GF-D8 (cell line): ENCODE data around the gene MRGPRX2.
A peak's percentile ranks its signal among the peaks of the same experiment; 100 is the strongest.

ENCODE experiments used
- DNase-seq: peaks from one replicate; lab custom pipeline; 2025; lab: John Stamatoyannopoulos, UW

MRGPRX2 gene

DNA sequence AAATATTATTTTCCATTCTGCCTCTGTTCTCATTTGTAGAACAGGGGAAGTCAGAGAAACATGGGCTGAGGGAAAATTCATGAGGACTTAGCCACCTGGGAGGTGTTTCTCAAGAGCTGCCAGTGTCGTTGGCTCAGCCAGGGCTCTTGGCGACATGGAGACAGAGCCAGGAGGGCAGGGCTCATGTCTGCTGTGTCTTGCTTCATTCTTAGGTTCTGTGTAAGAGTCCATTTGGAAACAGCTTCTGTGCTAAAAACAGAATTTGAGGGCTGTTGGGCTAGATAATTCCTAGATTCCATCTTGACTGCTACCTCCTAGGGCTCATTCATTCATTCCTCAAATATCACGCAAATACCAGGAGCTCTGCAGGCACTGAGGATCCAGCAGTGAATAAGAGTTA is 15.1 kb upstream of the MRGPRX2 start:
- DNase-seq, result no peak

- DNase-seq, result no peak
These were observed 13.2 kb upstream of the MRGPRX2 start for GRCh38 chr11:19073454-19074415.

- DNase-seq, result no peak
These were observed 11.9 kb upstream of the MRGPRX2 start for GRCh38 chr11:19072464-19072863.

- DNase-seq, result peak; percentile 14
These were observed 10.7 kb upstream of the MRGPRX2 start for GRCh38 chr11:19071255-19071654.

GRCh38 chr11:19059833-19060232 is 684 bp downstream of the MRGPRX2 start:
- no peak for DNase-seq

GRCh38 chr11:19055905-19056304 is 4.6 kb downstream of the MRGPRX2 start:
- no peak for DNase-seq

- DNase-seq, result no peak
These were observed 5.5 kb downstream of the MRGPRX2 start for GRCh38 chr11:19055016-19055415.

- DNase-seq, result no peak
These were observed 6.6 kb downstream of the MRGPRX2 start for GRCh38 chr11:19053909-19054308.

DNA sequence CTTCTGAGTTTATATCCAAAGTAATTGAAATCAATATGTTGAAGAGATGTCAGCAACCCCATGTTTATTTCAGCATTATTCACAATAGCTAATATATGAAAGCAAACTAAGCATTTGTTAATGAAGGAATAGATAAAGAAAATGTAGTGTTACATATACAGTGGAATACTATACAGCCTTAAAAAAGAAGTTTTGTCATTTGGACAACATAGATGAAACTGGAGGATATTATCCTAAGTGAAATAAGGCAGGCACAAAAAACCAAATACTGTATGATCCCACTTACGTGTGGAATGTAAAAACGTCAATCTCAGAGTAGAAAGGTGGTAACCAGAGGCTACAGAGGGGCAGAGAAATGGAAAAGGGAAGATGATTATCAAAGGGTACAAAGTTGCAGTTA is 10.2 kb downstream of the MRGPRX2 start:
- DNase-seq, result no peak

GRCh38 chr11:19049351-19049750 is 11.2 kb downstream of the MRGPRX2 start:
- no peak for DNase-seq

- no peak for DNase-seq
These were observed 20.5 kb downstream of the MRGPRX2 start for GRCh38 chr11:19040051-19040450.

GRCh38 chr11:19039409-19039808 is 21.1 kb downstream of the MRGPRX2 start:
- DNase-seq, result no peak

- no peak for DNase-seq
These were observed 27.5 kb downstream of the MRGPRX2 start for GRCh38 chr11:19032990-19033389.

DNA sequence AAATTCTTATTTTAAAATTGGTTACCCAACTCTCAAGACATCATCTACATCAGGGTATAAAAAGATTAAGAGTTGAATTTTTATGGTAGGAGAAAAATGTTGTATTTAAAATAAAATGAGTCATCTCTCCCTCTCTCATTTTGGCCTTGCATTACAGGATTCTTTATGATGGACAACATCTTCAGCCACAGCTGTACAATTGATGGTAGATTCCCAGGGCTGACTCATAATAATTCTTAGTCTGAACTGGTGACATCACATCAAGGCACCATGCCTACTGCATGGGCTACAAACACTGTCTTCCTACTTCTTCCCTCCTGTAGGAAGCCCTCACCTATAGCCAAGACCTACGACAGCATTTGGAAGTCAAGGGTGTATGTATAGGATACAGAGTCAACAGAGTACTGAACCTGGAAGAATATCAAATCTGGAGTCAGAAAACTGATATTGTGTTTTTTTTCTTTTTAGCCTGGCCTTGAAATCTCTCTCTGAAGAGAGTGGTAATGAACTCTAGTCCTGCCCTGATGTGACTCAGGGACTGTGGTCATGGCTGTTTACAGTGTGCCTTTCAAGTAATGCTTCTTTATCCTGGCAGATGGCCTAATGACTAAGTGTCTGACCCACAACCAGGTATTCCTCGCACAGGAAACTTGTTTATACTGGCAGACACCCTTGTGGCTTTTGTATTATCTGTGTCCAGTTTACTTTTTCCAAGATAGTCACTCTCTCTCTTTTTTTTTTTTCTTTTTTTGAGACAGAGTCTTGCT is 32.5 kb downstream of the MRGPRX2 start:
- DNase-seq, result no peak

DNA sequence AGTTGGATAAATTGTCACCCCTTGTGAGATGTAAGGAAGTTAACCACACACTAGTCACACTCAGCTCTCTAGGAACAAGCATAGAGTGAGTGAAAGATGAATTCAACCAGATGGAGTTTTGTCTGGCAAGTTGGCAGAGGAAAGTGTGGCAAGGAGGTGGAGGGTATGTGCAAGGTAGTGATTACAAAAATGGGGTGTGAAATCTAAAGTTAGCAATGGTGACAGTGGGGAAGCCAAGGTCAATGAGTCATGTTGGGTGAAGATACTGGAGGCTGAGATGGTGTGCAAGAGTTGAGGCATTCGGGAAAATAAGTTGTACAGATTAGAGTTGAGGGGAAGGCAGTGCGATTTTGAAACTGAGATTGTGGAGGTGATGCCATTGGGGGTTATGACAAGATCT is 33.7 kb downstream of the MRGPRX2 start:
- DNase-seq, result no peak

DNA sequence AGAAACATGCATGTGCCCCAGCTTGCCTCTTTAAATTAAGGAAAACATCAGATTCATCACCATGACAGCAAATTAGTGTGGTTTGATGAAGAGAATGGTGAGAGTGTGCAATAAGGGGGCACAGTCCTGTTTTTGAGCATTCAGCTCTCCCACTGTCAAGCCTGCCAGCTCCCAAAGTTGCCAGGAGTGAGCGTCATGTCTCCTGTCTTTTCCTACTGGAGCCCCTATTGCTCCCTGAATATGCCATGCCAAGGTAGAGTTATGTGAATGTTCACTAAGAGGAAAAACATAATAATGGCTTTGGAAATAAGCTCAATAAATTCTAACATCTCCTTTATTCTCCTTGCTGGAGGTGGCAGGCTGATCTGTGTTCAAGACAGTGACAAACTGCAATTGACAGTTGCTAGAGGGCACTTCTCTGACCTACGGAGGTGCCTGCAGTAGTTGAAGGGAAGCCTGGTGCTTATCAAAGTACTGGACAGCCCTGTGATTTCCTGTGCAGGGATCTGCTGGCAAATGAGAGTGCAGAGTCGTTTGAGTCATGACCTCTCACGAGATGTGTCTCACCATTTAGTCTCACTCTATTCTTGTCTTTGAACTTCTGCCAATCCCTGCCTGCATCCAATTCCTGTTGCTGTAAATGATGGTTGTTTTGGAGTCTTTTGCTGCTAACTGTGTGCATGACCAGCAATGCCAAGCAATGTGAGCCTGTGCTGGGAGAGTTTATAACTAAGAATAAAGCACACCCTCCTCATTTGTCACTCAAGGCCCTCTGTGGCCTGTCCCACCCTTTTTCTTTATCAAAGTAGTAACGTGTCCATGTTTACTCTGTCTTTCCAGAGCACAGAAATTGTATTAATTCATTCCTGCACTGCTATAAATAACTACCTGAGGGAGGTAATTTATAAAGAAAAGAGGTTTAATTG is 34.8 kb downstream of the MRGPRX2 start:
- DNase-seq, result no peak

DNA sequence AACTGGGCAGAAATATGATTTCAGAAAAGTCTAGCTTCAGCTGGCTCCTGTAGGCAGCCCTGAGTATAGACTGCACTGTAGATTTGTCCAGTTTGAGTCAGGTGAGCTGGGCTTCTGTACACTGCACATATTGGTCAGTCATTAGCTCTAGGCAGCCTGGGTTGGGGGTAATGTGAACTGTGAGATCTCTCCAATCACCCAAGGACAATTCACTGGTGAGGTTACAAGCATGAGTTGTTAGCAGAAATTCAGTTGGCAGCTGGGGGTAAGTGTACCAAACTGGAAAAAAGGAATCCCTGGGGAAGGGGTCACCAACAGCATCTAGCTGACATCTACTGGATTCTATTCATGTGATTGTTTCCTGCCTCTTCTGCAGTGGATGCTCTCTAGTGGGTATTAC is 39.7 kb downstream of the MRGPRX2 start:
- DNase-seq, result no peak

- no peak for DNase-seq
These were observed 41.6 kb downstream of the MRGPRX2 start for GRCh38 chr11:19018901-19019300.

- DNase-seq, result no peak
These were observed 47.2 kb downstream of the MRGPRX2 start for GRCh38 chr11:19013181-19013857.

DNA sequence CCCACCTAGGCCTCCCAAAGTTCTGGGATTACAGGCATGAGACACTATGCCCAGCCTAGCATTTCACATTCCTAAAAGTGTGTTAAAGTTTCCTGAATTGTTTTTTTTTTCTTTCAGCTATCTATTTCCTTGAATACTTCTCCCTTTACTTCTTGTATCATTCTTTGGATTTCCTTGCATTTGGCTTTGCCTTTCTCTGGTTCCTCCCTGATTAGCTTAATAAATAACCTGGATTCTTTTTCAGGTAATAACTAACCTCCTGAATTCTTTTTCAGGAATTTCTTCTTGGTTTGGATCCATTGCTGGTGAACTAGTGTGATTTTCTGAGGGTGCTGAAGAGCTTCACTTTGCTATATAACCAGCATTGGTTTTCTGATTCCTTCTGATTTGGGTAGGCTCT is 47.9 kb downstream of the MRGPRX2 start:
- DNase-seq, result no peak
